ENCODE data around the gene CFTR.

Gene CFTR

GRCh38 chr7:117685795-117686194 is 206.0 kb downstream of the CFTR start:
- no peaks in the 10 kb centered on the region for H3K9me3 ChIP-seq
- no peaks in the 10 kb centered on the region for H3K27me3 ChIP-seq
- H3K4me1 ChIP-seq (ENCODE audit: control insufficient read depth in 1 of 2, insufficient read depth in 1 of 2, low read depth in 1 of 2, low read length in 1 of 2) = no peaks in the 10 kb centered on the region
- H3K27ac ChIP-seq = no peak overlapping the region
- H3K4me3 ChIP-seq (ENCODE audit: low read depth in 1 of 2, low read length in 1 of 2) = no peak overlapping the region
- no peaks in the 10 kb centered on the region for H3K36me3 ChIP-seq
- TF ChIP-seq, protein P1, sequence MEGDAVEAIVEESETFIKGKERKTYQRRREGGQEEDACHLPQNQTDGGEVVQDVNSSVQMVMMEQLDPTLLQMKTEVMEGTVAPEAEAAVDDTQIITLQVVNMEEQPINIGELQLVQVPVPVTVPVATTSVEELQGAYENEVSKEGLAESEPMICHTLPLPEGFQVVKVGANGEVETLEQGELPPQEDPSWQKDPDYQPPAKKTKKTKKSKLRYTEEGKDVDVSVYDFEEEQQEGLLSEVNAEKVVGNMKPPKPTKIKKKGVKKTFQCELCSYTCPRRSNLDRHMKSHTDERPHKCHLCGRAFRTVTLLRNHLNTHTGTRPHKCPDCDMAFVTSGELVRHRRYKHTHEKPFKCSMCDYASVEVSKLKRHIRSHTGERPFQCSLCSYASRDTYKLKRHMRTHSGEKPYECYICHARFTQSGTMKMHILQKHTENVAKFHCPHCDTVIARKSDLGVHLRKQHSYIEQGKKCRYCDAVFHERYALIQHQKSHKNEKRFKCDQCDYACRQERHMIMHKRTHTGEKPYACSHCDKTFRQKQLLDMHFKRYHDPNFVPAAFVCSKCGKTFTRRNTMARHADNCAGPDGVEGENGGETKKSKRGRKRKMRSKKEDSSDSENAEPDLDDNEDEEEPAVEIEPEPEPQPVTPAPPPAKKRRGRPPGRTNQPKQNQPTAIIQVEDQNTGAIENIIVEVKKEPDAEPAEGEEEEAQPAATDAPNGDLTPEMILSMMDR (IDR thresholded peaks at IDR 0.05) = no peak

DNA sequence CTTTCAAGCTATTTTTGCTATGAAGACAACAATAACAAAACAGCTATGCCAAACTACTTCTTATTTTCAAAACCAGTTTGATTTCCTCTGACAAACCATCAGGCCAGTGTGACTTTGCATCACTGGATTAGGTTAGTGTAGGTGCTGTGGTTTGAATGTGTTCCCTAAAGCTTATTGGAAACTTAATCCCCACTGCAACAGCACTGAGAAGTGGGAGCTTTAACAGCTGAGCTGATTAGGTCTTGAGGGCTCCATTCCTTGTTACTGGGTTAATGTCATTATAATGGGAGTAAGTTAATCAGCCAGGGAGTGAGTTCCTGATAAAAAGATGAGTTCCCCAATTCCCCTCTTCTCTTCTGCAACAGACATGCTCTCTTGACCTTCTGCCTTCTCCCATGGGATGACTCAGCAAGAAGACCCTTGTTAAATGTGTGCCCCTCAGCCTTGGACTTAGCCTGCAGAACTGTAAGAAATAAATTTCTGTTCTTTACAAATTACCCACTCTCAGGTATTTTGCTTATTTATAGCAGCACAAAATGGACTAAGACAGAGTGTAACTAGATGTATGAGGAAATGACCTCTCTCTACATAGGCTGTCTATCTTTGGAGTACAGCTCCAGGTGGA is 206.6 kb downstream of the CFTR start:
- Histone ChIP-seq H3K27me3 (no peaks in the 10 kb centered on the region), H3K4me1 (ENCODE audit: control insufficient read depth in 1 of 2, insufficient read depth in 1 of 2, low read depth in 1 of 2, low read length in 1 of 2) (no peaks in the 10 kb centered on the region), H3K4me3 (ENCODE audit: low read depth in 1 of 2, low read length in 1 of 2) (no peak overlapping the region), H3K27ac (no peak overlapping the region), H3K36me3 (no peaks in the 10 kb centered on the region), H3K9me3 (no peaks in the 10 kb centered on the region)
- TF ChIP-seq, protein P1 (IDR thresholded peaks at IDR 0.05) = no peak

DNA sequence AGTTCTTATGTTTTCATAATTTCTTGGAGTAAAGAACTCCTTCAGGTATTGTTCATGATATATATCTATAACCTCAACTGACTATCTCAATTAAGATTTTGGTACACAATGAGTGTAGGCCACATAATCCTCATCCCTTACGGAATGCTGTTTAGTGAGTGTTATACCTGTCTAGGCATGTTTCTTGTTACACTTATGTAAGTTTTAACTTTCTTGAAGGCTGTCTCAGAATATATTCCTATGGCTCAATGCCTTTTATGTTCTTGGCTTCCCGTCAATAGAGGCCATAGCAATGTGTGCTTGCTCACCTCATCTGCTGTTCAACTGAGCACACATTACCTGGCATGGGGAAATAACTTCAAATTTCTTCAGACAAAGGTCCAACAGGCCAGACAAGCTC is 208.3 kb downstream of the CFTR start:
- Histone ChIP-seq H3K27ac (no peak overlapping the region), H3K4me3 (ENCODE audit: low read depth in 1 of 2, low read length in 1 of 2) (no peak overlapping the region), H3K36me3 (no peaks in the 10 kb centered on the region), H3K4me1 (ENCODE audit: control insufficient read depth in 1 of 2, insufficient read depth in 1 of 2, low read depth in 1 of 2, low read length in 1 of 2) (no peaks in the 10 kb centered on the region), H3K9me3 (no peaks in the 10 kb centered on the region), H3K27me3 (no peaks in the 10 kb centered on the region)
- TF ChIP-seq, protein P1 (IDR thresholded peaks at IDR 0.05) = no peak

DNA sequence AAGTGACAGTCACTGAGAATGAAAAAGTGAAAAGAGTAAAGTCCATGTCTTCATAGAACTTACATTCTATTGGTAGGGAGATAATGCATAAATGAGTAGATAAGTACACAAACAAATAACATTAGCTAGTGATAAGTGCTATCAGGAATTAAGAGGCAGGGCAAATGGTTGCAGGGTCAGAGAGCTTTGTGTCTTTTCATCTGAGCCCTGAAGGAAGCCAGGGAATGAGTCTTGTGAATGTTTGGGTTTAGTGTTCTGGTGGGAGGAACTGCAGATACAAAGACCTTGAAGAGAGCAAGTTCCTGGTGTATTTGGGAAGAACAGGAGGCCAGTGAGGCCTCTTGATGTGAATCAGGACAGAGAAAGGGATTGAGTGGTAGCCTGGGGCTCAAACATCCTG is 209.6 kb downstream of the CFTR start:
- H3K4me1 ChIP-seq (ENCODE audit: control insufficient read depth in 1 of 2, insufficient read depth in 1 of 2, low read depth in 1 of 2, low read length in 1 of 2) = no peaks in the 10 kb centered on the region
- no peaks in the 10 kb centered on the region for H3K9me3 ChIP-seq
- H3K27ac ChIP-seq = no peak overlapping the region
- H3K4me3 ChIP-seq (ENCODE audit: low read depth in 1 of 2, low read length in 1 of 2) = no peak overlapping the region
- TF ChIP-seq, protein P1 (IDR thresholded peaks at IDR 0.05) = no peak
- no peaks in the 10 kb centered on the region for H3K36me3 ChIP-seq
- no peaks in the 10 kb centered on the region for H3K27me3 ChIP-seq

DNA sequence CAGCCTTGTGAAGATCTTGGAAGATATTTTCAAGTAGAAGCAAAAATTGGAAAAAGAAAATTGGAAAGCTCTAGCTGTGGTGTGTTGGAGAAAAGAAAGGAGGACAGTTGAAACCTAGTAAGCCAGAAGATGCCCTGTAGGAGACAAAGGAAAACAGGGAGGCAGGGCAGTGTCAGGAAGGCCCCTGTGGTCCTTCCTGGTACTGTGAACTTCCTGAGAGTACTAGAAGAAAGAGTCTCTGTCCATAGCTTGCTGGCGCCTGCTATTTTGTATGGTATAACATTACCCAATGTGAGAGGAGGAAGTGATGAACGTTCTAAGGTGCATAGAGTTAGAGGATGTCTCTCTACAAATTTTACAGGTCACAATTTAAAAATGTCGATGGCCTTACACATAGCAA is 210.3 kb downstream of the CFTR start:
- H3K4me1 ChIP-seq (ENCODE audit: control insufficient read depth in 1 of 2, insufficient read depth in 1 of 2, low read depth in 1 of 2, low read length in 1 of 2) = no peaks in the 10 kb centered on the region
- H3K27me3 ChIP-seq = no peaks in the 10 kb centered on the region
- no peaks in the 10 kb centered on the region for H3K9me3 ChIP-seq
- H3K4me3 ChIP-seq (ENCODE audit: low read depth in 1 of 2, low read length in 1 of 2) = no peak overlapping the region
- TF ChIP-seq, protein P1 (IDR thresholded peaks at IDR 0.05) = no peak
- no peak overlapping the region for H3K27ac ChIP-seq
- no peaks in the 10 kb centered on the region for H3K36me3 ChIP-seq

GRCh38 chr7:117692338-117692737 is 212.5 kb downstream of the CFTR start:
- H3K4me1 ChIP-seq (ENCODE audit: control insufficient read depth in 1 of 2, insufficient read depth in 1 of 2, low read depth in 1 of 2, low read length in 1 of 2) = no peaks in the 10 kb centered on the region
- no peak overlapping the region for H3K4me3 ChIP-seq (ENCODE audit: low read depth in 1 of 2, low read length in 1 of 2)
- H3K27me3 ChIP-seq = no peaks in the 10 kb centered on the region
- no peaks in the 10 kb centered on the region for H3K9me3 ChIP-seq
- no peaks in the 10 kb centered on the region for H3K36me3 ChIP-seq
- TF ChIP-seq, protein P1 (IDR thresholded peaks at IDR 0.05) = no peak
- no peak overlapping the region for H3K27ac ChIP-seq
